Activated CD4-positive, alpha-beta T cell treated with anti-CD3 and anti-CD28 coated beads, Interleukin-2, amount 10 ng/mL, durations not matched to agents 24 days and 14 days (primary cell): Measurements from ENCODE around the gene PACSIN2. TPM values are rescaled to one million over a fixed set of nuclear protein-coding genes. Genes with fewer than 3 reads are reported as not detected.
"Not testable (repeated sequence)": the region's sequence is repeated elsewhere in the genome, so short reads cannot be mapped to it uniquely, and the experiment has no call there.

Source experiments
- DNase-seq: peaks from one replicate; pipeline ENCODE4 v3.0.0; 2022
- H3K27ac Mint-ChIP-seq: one replicate; pipeline ENCODE4 v1.8.0; 2022; ENCODE audit warnings: mild to moderate bottlenecking, mixed read lengths
- H3K27me3 Mint-ChIP-seq: one replicate; pipeline ENCODE4 v1.8.0; 2022; ENCODE audit warnings: mixed read lengths
- H3K36me3 Mint-ChIP-seq: one replicate; pipeline ENCODE4 v1.8.0; 2022; ENCODE audit warnings: low read depth, mild to moderate bottlenecking, mixed read lengths
- H3K4me1 Mint-ChIP-seq: one replicate; pipeline ENCODE4 v1.8.0; 2021; ENCODE audit warnings: mixed read lengths
- H3K4me3 Mint-ChIP-seq: one replicate; pipeline ENCODE4 v1.8.0; 2022; ENCODE audit warnings: mild to moderate bottlenecking, moderate library complexity, mixed read lengths
- H3K9me3 Mint-ChIP-seq: one replicate; pipeline ENCODE4 v1.8.0; 2021; ENCODE audit warnings: mixed read lengths
- intact Hi-C: fragments of 100-400 bp; cut with micrococcal nuclease; formaldehyde crosslinking; loops from one replicate; pipeline ENCODE4 v1.15.1; 2023
- total RNA-seq: library from RNA; stranded (reverse); gene quantifications from 2 replicates; pipeline ENCODE4 v1.2.3, GENCODE V29; 2022

Gene PACSIN2
- total RNA-seq, 1 donor from 2014 or later, result 32.5 TPM

DNA sequence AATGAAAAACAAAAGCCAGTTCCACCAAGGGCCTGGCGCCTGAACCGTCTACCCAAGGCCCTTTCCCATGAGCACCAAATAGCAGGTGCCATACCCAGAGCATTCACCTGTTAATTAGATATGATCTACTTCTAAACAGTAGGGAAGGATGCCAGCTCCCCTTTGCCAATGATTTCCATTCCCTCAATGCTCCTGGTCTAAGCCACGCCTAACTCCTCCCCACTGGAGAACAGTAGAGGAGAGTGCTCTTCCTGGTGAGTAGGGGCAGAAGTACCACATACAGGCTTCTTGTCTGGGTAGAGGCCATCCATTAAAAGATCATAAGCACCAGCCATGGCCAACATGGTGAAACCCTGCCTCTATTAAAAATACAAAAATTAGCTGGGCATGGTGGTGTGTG, 40.7 kb downstream of the PACSIN2 start:
- intact Hi-C loops, result no loop called here
- H3K9me3 Mint-ChIP-seq, result no peaks in the 10 kb centered on the region
- no peak overlapping the region for H3K27ac Mint-ChIP-seq
- no peaks in the 10 kb centered on the region for H3K27me3 Mint-ChIP-seq
- H3K36me3 Mint-ChIP-seq, result peaks cover 9% of the 10 kb centered on the region
- DNase-seq, result no peak
- H3K4me1 Mint-ChIP-seq, result peaks cover 23% of the 10 kb centered on the region
- H3K4me3 Mint-ChIP-seq, result no peak overlapping the region

DNA sequence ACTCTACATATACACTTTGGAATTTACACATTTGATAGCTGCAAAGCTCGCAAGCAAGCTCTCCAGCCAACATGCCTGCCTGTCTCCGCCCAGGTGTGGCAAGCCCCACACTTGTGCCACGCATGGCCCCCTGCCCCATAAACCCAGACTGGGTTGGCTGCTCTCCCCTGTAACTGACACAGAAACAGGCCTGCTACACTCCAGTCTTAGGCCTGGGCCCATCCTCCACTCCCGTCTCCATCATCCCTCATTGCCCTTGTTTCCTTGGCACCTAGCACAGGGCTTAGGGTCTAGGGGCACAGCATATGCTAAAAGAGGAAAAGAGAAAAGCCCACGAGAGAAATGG, 41.4 kb downstream of the PACSIN2 start:
- H3K36me3 Mint-ChIP-seq, result peaks cover 10% of the 10 kb centered on the region
- H3K4me1 Mint-ChIP-seq, result peaks cover 20% of the 10 kb centered on the region
- DNase-seq, result no peak
- no peaks in the 10 kb centered on the region for H3K9me3 Mint-ChIP-seq
- intact Hi-C loops, result no loop called here
- H3K4me3 Mint-ChIP-seq, result no peak overlapping the region
- no peak overlapping the region for H3K27ac Mint-ChIP-seq
- no peaks in the 10 kb centered on the region for H3K27me3 Mint-ChIP-seq

DNA sequence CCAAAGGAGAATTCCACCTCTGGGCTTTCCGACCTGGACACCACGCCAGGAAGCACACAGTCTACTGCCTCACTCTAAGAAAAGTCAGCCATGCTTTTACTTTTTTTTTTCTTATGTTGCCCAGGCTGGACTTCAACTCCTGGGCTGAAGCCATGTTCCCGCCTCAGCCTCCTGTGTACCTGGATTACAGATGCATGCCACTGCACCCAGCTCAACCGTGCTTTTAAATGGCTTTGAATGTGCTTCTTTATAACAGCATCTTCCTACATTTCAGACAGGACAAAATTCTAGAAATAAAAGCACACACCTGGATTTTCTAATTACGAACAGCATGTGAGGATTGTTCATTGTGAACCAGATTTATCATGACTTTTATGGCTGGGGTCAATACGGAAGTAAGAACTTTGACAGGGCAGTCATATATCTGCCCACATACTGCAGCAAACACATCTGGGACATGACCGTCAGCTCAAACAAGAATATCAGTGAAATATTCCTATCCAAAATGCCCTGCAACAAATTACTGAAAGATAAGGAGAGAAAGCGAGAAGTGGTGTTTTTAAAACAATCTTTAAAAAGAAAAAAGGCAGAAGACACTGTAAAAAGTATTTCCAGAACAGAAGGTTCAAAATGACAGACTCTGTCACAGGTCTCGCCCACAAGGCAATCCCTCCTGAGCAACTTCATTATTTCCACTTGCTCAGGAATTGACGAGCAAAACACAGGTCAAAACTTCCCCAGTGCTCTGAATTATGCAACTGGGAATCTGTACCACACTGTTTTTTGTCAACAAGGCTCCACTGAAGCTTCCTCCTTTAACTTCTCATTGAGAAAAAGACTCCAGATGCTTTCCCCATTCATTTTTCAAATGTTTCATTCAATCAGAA, 42.1 kb downstream of the PACSIN2 start:
- Mint-ChIP-seq H3K27me3 (no peaks in the 10 kb centered on the region), H3K9me3 (no peaks in the 10 kb centered on the region), H3K4me3 (no peak overlapping the region), H3K36me3 (peaks cover 13% of the 10 kb centered on the region), H3K4me1 (peaks cover 15% of the 10 kb centered on the region), H3K27ac (no peak overlapping the region)
- intact Hi-C loops, result no loop called here
- DNase-seq, result no peak

DNA sequence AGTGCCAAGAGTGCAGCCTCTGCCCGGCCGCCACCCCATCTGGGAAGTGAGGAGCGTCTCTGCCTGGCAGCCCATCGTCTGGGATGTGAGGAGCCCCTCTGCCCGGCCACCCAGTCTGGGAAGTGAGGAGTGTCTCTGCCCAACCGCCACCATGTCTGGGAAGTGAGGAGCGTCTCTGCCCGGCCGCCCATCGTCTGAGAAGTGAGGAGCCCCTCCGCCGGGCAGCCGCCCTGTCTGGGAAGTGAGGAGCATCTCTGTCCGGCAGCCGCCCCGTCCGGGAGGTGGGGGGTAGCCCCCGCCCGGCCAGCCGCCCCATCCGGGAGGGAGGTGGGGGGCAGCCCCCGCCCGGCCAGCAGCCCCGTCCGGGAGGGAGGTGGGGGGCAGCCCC, 43.5 kb downstream of the PACSIN2 start:
- Mint-ChIP-seq H3K4me1 (peaks cover 12% of the 10 kb centered on the region), H3K36me3 (peaks cover 16% of the 10 kb centered on the region)
- H3K9me3 Mint-ChIP-seq, intact Hi-C loops, H3K27ac Mint-ChIP-seq, DNase-seq, H3K4me3 Mint-ChIP-seq, H3K27me3 Mint-ChIP-seq: not testable (repeated sequence)

DNA sequence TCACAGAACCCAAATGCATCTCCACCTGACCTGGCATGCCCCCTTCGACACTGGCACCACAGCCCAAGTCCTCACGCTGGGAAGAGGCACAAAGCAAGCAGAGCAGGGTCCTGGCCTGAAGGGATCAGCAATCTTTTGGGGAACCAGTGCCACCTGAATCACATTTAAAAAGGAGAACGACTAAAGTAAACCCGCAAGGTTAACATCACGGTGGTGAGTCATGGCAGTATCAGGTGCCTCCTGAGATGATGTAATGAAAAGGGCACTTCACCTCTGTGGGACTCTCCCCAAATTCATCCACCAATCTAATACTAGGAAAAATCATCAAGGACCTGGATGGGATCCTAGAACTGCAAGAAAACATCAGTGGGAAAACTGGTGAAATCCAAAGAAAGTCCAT, 44.9 kb downstream of the PACSIN2 start:
- H3K4me1 Mint-ChIP-seq, result peaks cover 21% of the 10 kb centered on the region
- H3K27ac Mint-ChIP-seq, result no peak overlapping the region
- no peak for DNase-seq
- no peaks in the 10 kb centered on the region for H3K27me3 Mint-ChIP-seq
- peaks cover 16% of the 10 kb centered on the region for H3K36me3 Mint-ChIP-seq
- intact Hi-C loops, result no loop called here
- no peak overlapping the region for H3K4me3 Mint-ChIP-seq
- no peaks in the 10 kb centered on the region for H3K9me3 Mint-ChIP-seq

DNA sequence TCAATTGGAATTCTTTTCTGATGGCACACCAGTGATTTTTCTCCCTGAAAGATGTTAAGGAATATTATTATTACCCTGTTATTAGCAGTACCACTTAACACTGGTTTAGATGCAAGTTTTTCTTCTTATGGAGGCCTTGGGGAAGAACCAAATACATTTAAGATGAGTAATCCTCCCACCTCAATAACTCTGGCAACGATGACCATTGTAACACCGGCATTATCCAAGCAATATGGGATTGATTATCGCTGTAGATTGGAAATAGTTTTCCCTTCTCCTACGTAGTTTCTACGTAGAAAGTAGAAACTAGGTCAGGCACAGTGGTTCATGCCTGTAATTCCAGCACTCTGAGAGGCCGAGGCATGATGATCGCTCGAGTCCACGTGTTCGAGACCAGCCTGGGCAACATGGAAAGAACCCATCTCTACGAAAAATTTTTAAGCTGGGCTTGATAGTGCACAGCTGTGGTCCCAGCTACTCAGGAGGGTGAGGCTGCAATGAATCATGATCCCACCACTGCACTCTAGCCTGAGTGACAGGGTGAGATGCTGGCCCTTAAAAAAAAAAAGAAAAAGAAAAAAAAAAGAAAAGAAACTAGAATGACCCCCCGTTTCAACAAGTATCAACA, 45.5 kb downstream of the PACSIN2 start:
- Mint-ChIP-seq H3K27me3 (no peaks in the 10 kb centered on the region), H3K9me3 (no peaks in the 10 kb centered on the region), H3K27ac (no peak overlapping the region), H3K4me3 (no peak overlapping the region), H3K36me3 (peaks cover 16% of the 10 kb centered on the region), H3K4me1 (peaks cover 26% of the 10 kb centered on the region)
- DNase-seq, result no peak
- intact Hi-C loops, result loop anchor here (10.0 kb wide), 1 partner anchor 75 kb away; no protein-coding TSS in a partner anchor

DNA sequence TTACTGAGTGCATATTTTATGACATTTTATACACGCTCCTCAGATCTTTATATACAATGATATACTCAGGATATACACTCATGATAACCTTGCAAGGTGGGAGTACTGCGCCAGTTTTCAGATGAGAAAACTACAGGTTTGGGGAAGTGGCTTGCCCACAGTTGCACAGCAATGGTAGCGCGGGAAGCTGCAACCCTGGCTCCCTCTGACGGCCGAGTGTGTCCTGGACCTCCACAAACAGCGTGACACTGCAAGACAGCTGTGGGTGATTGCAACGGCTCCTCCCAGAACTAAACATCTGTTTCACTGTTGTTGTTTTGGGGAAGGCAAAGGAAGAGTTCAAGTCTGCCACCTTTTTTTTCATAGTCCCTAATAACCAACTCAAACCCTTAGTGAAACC, 47.0 kb downstream of the PACSIN2 start:
- intact Hi-C loops, result loop anchor here (10.0 kb wide), 1 partner anchor 73 kb away; no protein-coding TSS in a partner anchor
- Mint-ChIP-seq H3K27ac (peak overlapping the region; percentile 15), H3K9me3 (no peaks in the 10 kb centered on the region), H3K4me1 (peaks cover 24% of the 10 kb centered on the region), H3K36me3 (peaks cover 16% of the 10 kb centered on the region), H3K27me3 (no peaks in the 10 kb centered on the region), H3K4me3 (no peak overlapping the region)
- no peak for DNase-seq

DNA sequence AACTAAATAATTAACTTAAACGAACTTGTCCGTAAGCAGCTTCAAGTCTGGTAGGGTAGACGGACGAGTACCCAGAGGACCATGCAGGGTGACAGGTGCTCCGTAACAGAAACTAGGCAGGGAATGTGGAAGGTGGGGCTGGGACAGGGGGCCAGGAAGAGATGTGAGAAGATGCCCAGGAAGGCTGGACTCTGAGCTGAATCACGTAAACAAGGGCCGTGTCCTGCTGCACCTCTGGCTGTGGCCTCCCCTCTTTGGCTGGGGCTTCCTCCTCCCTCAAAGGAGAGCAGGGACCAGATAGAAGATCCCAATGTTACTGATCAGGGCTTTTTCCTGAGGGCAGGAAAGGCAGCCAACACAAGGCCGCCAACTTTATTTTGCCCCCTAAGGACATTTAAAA, 47.9 kb downstream of the PACSIN2 start:
- Mint-ChIP-seq H3K27ac (no peak overlapping the region), H3K9me3 (no peaks in the 10 kb centered on the region), H3K36me3 (peaks cover 14% of the 10 kb centered on the region), H3K4me3 (no peak overlapping the region), H3K4me1 (peaks cover 27% of the 10 kb centered on the region), H3K27me3 (no peaks in the 10 kb centered on the region)
- DNase-seq, result no peak
- intact Hi-C loops, result loop anchor here (10.0 kb wide), 1 partner anchor 72 kb away; no protein-coding TSS in a partner anchor

DNA sequence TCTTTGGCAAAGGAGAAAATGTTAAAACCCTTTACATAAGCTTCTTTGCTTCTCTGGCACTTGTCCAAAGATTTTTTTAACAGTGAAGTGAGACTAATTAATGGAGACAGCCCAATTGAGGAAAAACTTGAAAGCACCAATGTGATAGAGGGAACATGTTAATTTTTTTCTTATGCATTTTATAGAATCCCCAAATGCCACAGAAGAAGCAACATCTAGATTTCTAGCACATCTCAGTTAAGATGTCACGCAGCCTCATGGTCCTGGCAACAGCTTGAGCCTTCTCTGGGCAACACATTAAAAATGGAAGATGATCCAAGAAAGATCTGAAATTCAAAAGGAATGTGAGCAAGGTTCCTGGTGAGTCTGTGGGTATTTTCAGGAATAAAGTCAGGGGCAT, 48.5 kb downstream of the PACSIN2 start:
- Mint-ChIP-seq H3K9me3 (no peaks in the 10 kb centered on the region), H3K36me3 (peaks cover 14% of the 10 kb centered on the region), H3K27ac (no peak overlapping the region), H3K27me3 (no peaks in the 10 kb centered on the region), H3K4me1 (peaks cover 32% of the 10 kb centered on the region), H3K4me3 (no peak overlapping the region)
- intact Hi-C loops, result loop anchor here (10.0 kb wide), 1 partner anchor 72 kb away; no protein-coding TSS in a partner anchor
- no peak for DNase-seq

DNA sequence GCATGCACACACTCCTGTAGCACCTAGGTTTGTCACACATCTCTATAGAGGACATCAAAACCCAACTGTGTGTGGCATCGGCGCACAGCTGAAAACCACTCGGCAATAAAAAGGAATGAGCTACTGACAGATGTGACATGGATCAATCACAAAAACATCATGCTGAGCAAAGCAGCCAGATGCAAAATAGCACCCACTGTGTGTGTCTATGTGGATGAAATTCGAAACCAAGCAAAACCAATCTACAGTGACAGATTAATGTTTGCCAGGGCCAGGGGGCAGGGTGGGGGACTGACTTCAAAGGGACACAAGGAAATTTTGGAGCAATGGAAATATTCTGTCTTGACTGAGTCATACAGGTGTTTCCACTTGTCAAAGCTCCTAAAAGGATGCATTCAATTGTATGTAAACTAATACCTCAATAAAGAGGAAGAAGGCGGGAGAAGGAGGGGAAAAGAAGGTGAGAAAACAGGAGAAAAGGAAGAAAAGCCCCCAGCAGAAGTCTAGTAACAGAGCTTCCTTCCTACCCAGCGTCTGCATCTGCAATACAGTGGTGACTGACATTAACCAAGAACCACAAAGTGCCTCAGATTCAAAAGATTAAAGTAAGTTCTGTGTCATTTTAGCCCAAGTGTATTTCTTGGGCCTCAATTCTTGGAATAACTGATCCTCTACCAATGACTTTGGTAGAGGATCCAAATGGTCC, 49.8 kb downstream of the PACSIN2 start:
- intact Hi-C loops, result loop anchor here (2.0 to 10.0 kb wide), 3 partner anchors 32 to 70 kb away; no protein-coding TSS in a partner anchor
- Mint-ChIP-seq H3K27ac (peak overlapping the region; percentile 82), H3K36me3 (peaks cover 11% of the 10 kb centered on the region), H3K27me3 (no peaks in the 10 kb centered on the region), H3K4me3 (peak overlapping the region; percentile 23), H3K9me3 (no peaks in the 10 kb centered on the region), H3K4me1 (peaks cover 41% of the 10 kb centered on the region)
- DNase-seq, result peak; percentile 67

DNA sequence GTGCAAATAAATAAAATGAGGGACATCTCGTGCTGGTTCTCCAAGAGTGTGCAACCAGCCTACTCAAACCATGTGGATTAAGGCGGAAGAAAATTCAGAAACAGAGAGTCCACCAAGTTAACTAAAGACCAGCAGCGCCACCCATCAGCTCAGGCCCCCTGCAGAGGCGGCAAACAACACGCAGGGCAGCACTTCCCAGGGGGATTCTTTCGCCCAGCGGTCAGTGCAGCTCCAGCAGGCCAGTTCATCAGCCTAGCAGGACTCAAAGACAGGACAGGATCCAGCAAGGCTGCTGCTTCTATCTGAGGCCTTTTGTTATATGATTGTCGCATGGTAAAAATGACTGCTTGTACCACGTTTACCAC, 51.7 kb downstream of the PACSIN2 start:
- H3K9me3 Mint-ChIP-seq, result no peaks in the 10 kb centered on the region
- H3K4me1 Mint-ChIP-seq, result peaks cover 54% of the 10 kb centered on the region
- H3K4me3 Mint-ChIP-seq, result no peak overlapping the region
- no peak for DNase-seq
- peaks cover 3% of the 10 kb centered on the region for H3K36me3 Mint-ChIP-seq
- intact Hi-C loops, result loop anchor here (10.0 kb wide), 1 partner anchor 68 kb away; no protein-coding TSS in a partner anchor
- no peak overlapping the region for H3K27ac Mint-ChIP-seq
- no peaks in the 10 kb centered on the region for H3K27me3 Mint-ChIP-seq

DNA sequence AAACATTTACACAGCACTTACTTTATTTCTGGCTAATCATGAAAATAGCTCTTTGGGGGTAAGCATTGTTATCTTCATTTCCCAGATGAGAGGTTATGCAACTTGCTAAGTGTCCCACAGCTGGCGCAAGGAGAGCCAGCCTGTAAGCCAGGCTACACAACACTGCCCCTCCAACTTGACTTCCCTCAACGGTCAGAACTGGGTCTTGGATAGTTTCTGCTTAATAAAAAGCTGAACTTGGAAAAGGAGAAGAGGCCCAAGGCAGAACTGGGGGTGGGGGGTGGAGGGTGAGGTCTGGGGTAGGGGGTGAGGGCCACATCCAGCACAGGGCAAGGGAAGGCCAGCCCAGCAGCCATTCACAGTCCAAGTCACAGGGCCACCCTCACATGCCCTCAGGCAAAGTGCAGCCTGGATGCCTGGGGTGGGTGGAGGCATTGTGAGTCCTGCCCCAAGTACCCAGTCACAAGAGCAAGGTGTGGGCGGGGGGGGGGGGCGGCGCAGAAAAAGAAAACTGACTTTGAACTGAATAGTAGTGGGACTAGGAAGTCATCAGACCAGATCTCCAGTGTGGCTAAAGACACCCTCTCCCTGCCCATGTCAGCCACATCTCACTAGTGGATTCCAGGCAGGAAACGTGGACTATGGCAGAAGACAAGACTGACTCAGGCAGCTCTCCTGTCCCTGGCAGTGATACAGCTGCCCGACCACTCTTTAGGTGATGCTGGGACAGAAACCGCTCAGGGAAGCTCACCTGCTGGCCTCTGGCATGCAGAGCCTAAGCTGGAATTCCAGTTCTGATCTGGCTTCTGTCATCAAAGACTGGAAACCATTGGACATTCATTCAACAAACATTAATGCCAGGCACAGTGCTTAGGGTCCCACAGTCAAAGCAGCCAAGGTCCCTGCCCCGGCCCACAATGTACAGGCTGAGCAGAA, 52.4 kb downstream of the PACSIN2 start:
- no peak for DNase-seq
- intact Hi-C loops, result loop anchor here (10.0 kb wide), 1 partner anchor 68 kb away; no protein-coding TSS in a partner anchor
- Mint-ChIP-seq H3K27ac (no peak overlapping the region), H3K36me3 (no peaks in the 10 kb centered on the region), H3K4me3 (no peak overlapping the region), H3K4me1 (peaks cover 54% of the 10 kb centered on the region), H3K27me3 (no peaks in the 10 kb centered on the region), H3K9me3 (no peaks in the 10 kb centered on the region)

DNA sequence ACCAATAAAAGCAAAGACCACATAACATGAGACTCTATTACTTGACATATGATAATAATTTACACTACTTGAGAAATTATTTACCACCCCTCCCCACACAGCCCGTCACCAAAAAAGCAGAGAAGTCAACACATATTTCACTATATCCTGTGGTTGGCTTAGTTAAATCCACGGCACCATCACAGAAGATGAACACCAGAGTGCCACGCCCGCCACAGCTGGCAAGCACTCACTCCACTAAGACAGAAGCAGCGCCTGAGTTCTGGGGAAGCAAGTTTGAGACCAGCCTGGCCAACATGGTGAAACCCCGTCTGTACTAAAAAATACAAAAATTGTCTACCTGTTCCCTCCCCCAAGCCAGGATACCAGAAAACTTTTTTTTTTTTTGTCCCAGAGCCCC, 53.1 kb downstream of the PACSIN2 start:
- peaks cover 54% of the 10 kb centered on the region for H3K4me1 Mint-ChIP-seq
- intact Hi-C loops, result loop anchor here (10.0 kb wide), 1 partner anchor 67 kb away; no protein-coding TSS in a partner anchor

More for the DNA sequence above, 53.1 kb downstream of the PACSIN2 start:
- H3K9me3 Mint-ChIP-seq, result no peaks in the 10 kb centered on the region
- H3K27me3 Mint-ChIP-seq, result no peaks in the 10 kb centered on the region
- H3K4me3 Mint-ChIP-seq, result no peak overlapping the region
- peak; percentile 67 for DNase-seq
- H3K27ac Mint-ChIP-seq, result no peak overlapping the region
- H3K36me3 Mint-ChIP-seq, result no peaks in the 10 kb centered on the region
